Endothelial cell of umbilical vein (primary cell): ENCODE results near the gene PIGB. TPM values are rescaled to one million over a fixed set of nuclear protein-coding genes. Genes with fewer than 3 reads are reported as not detected.

Experiments
- BruUV-seq: library from RNA; stranded (reverse); fragments of 400-500 nt; replicated peaks from 2 replicates; lab custom pipeline; 2021; lab: Mats Ljungman, UMichigan
- CTCF ChIA-PET: fragments of 300-600, 350-600 bp; sonication (Branson Sonifier 250); formaldehyde crosslinking; loops from one replicate; lab custom pipeline; 2021; ENCODE audit warnings: antibody characterized with exemption, inconsistent platforms; lab: Charles Lee
- POLR2A ChIA-PET: fragments of 300-600, 350-600 bp; sonication (Branson Sonifier 250); formaldehyde crosslinking; loops from one replicate; lab custom pipeline; 2021; ENCODE audit warnings: antibody characterized with exemption, inconsistent platforms; lab: Charles Lee
- DNase-seq: peaks from one replicate; pipeline ENCODE4 v3.0.0-alpha.2; 2011; ENCODE audit warnings: low read depth, low spot score
- FAIRE-seq: peaks from 2 replicates; lab custom pipeline; 2011; peaks lifted over from hg19 to GRCh38; lab: Jason Lieb, UNC
- H2AFZ ChIP-seq: 2 replicates; pipeline ENCODE4 v1.6.0; 2012; ENCODE audit warnings: low read depth, low read length, control low read depth, inconsistent platforms
- H3K27ac ChIP-seq: 2 replicates; pipeline ENCODE4 v1.5.1; 2011; ENCODE audit warnings: low read depth, mild to moderate bottlenecking, control low read depth, low read length, moderate library complexity; ENCODE audit not compliant: insufficient read depth
- H3K27me3 ChIP-seq, 2 experiments: 2 replicates each; pipeline versions ENCODE4 v1.6.0 to v1.6.1; 2011; ENCODE audit warnings: low read length in 2 of 2, mixed read lengths in 1 of 2; ENCODE audit not compliant: control insufficient read depth in 2 of 2, insufficient read depth in 2 of 2
- H3K36me3 ChIP-seq, 2 experiments: 2 replicates in 1 of 2; 3 replicates in 1 of 2; pipeline ENCODE4 v1.5.1; 2011; ENCODE audit warnings: low read length in 2 of 2, mild to moderate bottlenecking in 1 of 2, moderate library complexity in 1 of 2; ENCODE audit not compliant: control insufficient read depth in 2 of 2, insufficient read depth in 2 of 2; ENCODE audit errors: extremely low read depth in 1 of 2
- H3K4me1 ChIP-seq: 3 replicates; pipeline ENCODE4 v1.5.1; 2011; ENCODE audit warnings: mild to moderate bottlenecking, low read length; ENCODE audit not compliant: control insufficient read depth, insufficient read depth; ENCODE audit errors: extremely low read depth
- H3K4me2 ChIP-seq: 2 replicates; pipeline ENCODE4 v1.6.1; 2011; ENCODE audit warnings: low read length, control low read depth, mixed read lengths; ENCODE audit not compliant: insufficient read depth
- H3K4me3 ChIP-seq, 3 experiments: fragments of 200-600 bp in 1 of 3; sonication (generic), shearing (Covaris generic) in 1 of 3; replicated peaks in 1 of 3; 2 replicates each; pipeline ENCODE4 v1.5.1; 2011 to 2016; ENCODE audit warnings: control low read depth in 3 of 3, low read length in 3 of 3, mild to moderate bottlenecking in 2 of 3, inconsistent platforms in 1 of 3, low read depth in 1 of 3, moderate library complexity in 1 of 3; ENCODE audit not compliant: insufficient read depth in 1 of 3
- H3K79me2 ChIP-seq: 2 replicates; pipeline ENCODE4 v1.6.0; 2012; ENCODE audit warnings: low read length, inconsistent platforms; ENCODE audit not compliant: control insufficient read depth, insufficient read depth
- H3K9ac ChIP-seq: replicated peaks from 2 replicates; pipeline ENCODE3; 2011; ENCODE audit warnings: low read length, control low read depth; ENCODE audit not compliant: insufficient read depth; ENCODE audit errors: extremely low read depth
- H3K9me1 ChIP-seq: replicated peaks from 3 replicates; pipeline ENCODE4 v1.6.0; 2011; ENCODE audit warnings: mild to moderate bottlenecking, low read length; ENCODE audit not compliant: control insufficient read depth, insufficient read depth; ENCODE audit errors: extremely low read depth
- H3K9me3 ChIP-seq: replicated peaks from 2 replicates; pipeline ENCODE4 v1.5.1; 2012; ENCODE audit warnings: low read length, inconsistent platforms; ENCODE audit not compliant: control insufficient read depth, insufficient read depth
- H4K20me1 ChIP-seq: replicated peaks from 2 replicates; pipeline ENCODE3; 2011; ENCODE audit warnings: mild to moderate bottlenecking, low read length; ENCODE audit not compliant: control insufficient read depth, insufficient read depth; ENCODE audit errors: extremely low read depth
- CTCF ChIP-seq, 2 donors: IDR thresholded peaks; 1 replicate in 1 of 2; 2 replicates in 1 of 2; pipeline ENCODE4 v1.5.1; 2011; ENCODE audit warnings: low read length in 2 of 2, mild to moderate bottlenecking in 2 of 2, moderate library complexity in 2 of 2, control low read depth in 1 of 2, inconsistent platforms in 1 of 2, low read depth in 1 of 2; ENCODE audit not compliant: insufficient read depth in 1 of 2; ENCODE audit errors: extremely low read depth in 1 of 2
- GATA2 ChIP-seq: IDR thresholded peaks from 2 replicates; pipeline ENCODE4 v1.7.0; 2011; ENCODE audit warnings: low read depth, mild to moderate bottlenecking, moderate library complexity, mixed read lengths, low read length; ENCODE audit not compliant: insufficient read length, insufficient read depth
- JUN ChIP-seq: IDR thresholded peaks from 2 replicates; pipeline ENCODE4 v1.6.1; 2011; ENCODE audit warnings: borderline replicate concordance, low read depth; ENCODE audit not compliant: insufficient read length, insufficient read depth
- POLR2A ChIP-seq: IDR thresholded peaks from 2 replicates; pipeline ENCODE4 v1.6.1; 2012; ENCODE audit warnings: low read depth, mild to moderate bottlenecking, control low read depth, low read length
- POLR2AphosphoS5 ChIP-seq: IDR thresholded peaks from 2 replicates; pipeline ENCODE4 v1.6.1; 2012; ENCODE audit warnings: low read depth, mild to moderate bottlenecking, control low read depth, low read length, moderate library complexity; ENCODE audit not compliant: insufficient read depth
- dilution Hi-C: fragments of 300-500 bp; cut with MboI; formaldehyde crosslinking; loops from one replicate; pipeline ENCODE4 v1.15.0; 2019; ENCODE audit warnings: low sequenced_read_pairs; ENCODE audit not compliant: extremely low pct_ligation_motif_present
- intact Hi-C: fragments of 100-400 bp; cut with micrococcal nuclease; formaldehyde crosslinking; loops from one replicate; pipeline ENCODE4 v1.10.0; 2022
- polyA plus RNA-seq, 4 experiments: library from polyadenylated mRNA; depleted of rRNA in 3 of 4; stranded (reverse) in 3 of 4; unstranded in 1 of 4; fragments of >200 nt; gene quantifications; 2 replicates each; pipeline versions ENCODE4 v1.2.1 to v1.2.3, GENCODE V29; 2011 to 2012; ENCODE audit warnings: missing spikeins in 1 of 4
- total RNA-seq: library from RNA; stranded (reverse); gene quantifications from 2 replicates; pipeline ENCODE4 v1.2.3, GENCODE V29; 2021
- TF ChIP-seq, protein P1 (sequence below): IDR thresholded peaks from 2 replicates; pipeline ENCODE4 v1.6.1; 2011; ENCODE audit not compliant: insufficient read depth, insufficient read length

Gene PIGB
- total and polyA plus RNA-seq, 2 donors (not counting 3 experiments of a cell fraction or from before 2014, with no cell fraction given) = 14.1 to 23.9 TPM

GRCh38 chr15:55327387-55327786 lies 8.4 kb downstream of the PIGB start:
- no TSS peak for BruUV-seq
- no peak for DNase-seq
- Histone ChIP-seq H3K9me3 (no peaks in the 10 kb centered on the region), H3K9me1 (no peaks in the 10 kb centered on the region), H3K4me2 (no peak overlapping the region), H3K4me1 (no peaks in the 10 kb centered on the region), H3K27ac (no peak overlapping the region), H4K20me1 (no peaks in the 10 kb centered on the region), H3K79me2 (no peaks in the 10 kb centered on the region), H3K9ac (no peak overlapping the region), H3K4me3 (no peak overlapping the region), H2AFZ (no peak overlapping the region), H3K27me3 (no peaks in the 10 kb centered on the region), H3K36me3 (no peaks in the 10 kb centered on the region)
- CTCF ChIA-PET = no interaction called here
- intact Hi-C loops = no loop called here
- no peak for FAIRE-seq
- TF ChIP-seq POLR2AphosphoS5 (no peak), CTCF (IDR thresholded peaks at IDR 0.05; ENCODE audit: extremely low read depth in 1 of 2, insufficient read depth in 1 of 2, low read depth in 1 of 2, low read length in 2 of 2) (no peak), POLR2A (no peak), GATA2 (no peak)
- TF ChIP-seq, protein P1, sequence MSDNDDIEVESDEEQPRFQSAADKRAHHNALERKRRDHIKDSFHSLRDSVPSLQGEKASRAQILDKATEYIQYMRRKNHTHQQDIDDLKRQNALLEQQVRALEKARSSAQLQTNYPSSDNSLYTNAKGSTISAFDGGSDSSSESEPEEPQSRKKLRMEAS = no peak
- dilution Hi-C loops = no loop called here
- POLR2A ChIA-PET = no interaction called here

DNA sequence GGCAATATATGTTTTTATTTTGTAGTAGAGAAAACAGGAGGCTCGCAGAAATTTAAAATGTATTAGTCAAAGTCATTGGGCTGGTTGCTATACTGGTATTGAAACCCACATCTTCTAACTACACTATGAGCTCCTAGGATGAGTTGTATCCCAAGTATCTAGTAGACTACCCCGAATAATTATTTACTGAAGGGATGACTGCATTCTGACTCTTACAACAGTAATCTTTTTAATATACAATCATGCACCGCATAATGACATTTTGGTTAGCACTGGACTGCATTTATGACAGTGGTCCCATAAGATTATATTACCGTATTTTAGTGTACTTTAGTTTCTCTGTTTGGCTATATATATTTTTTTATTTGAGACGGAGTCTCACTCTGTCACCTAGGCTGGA lies 15.3 kb downstream of the PIGB start:
- FAIRE-seq (no peak), DNase-seq (no peak)
- no peaks in the 10 kb centered on the region for H3K9me3 ChIP-seq
- ChIA-PET POLR2A (no interaction called here), CTCF (interaction anchor here (0.9 to 2.0 kb wide), 3 partner anchors 10 to 105 kb away, joined by 3 to 4 read pairs (median 3); no protein-coding TSS in a partner anchor)
- no peak overlapping the region for H3K9ac ChIP-seq
- H2AFZ ChIP-seq = no peak overlapping the region
- no peak overlapping the region for H3K4me3 ChIP-seq
- no peaks in the 10 kb centered on the region for H3K4me1 ChIP-seq
- dilution Hi-C loops (no loop called here), intact Hi-C loops (no loop called here)
- TF ChIP-seq JUN (no peak), POLR2AphosphoS5 (no peak)
- H3K9me1 ChIP-seq = no peaks in the 10 kb centered on the region
- H3K27me3 ChIP-seq = no peaks in the 10 kb centered on the region
- no peak overlapping the region for H3K27ac ChIP-seq
- no peaks in the 10 kb centered on the region for H4K20me1 ChIP-seq
- no peak overlapping the region for H3K4me2 ChIP-seq
- BruUV-seq = no TSS peak
- H3K79me2 ChIP-seq = no peaks in the 10 kb centered on the region
- H3K36me3 ChIP-seq = peaks cover 0 to 2% of the 10 kb centered on the region in 2 experiments
